MCF 10A (cell line): ENCODE results near the gene DEGS1. TPM values are rescaled to one million over a fixed set of nuclear protein-coding genes. Genes with fewer than 3 reads are reported as not detected.

Source experiments
- BruUV-seq: library from RNA; stranded (reverse); fragments of 400-500 nt; replicated peaks from 2 replicates; lab custom pipeline; 2021; lab: Mats Ljungman, UMichigan
- CTCF ChIA-PET: fragments of 300-600 bp; sonication (Branson Sonifier 250); formaldehyde crosslinking; extraction: SDS; loops from one replicate; lab custom pipeline; 2021; ENCODE audit warnings: antibody characterized with exemption, inconsistent platforms; lab: Yijun Ruan, JAX
- POLR2A ChIA-PET: fragments of 300-600, 350-650 bp; sonication (Branson Sonifier 250); formaldehyde crosslinking; extraction: SDS; loops from one replicate; lab custom pipeline; 2020; ENCODE audit warnings: antibody characterized with exemption, inconsistent platforms; lab: Yijun Ruan, JAX
- DNase-seq: peaks from one replicate; pipeline ENCODE4 v3.0.0-alpha.2; 2018; ENCODE audit not compliant: unreplicated experiment
- H3K27ac Mint-ChIP-seq: one replicate; pipeline ENCODE4 v1.8.0; 2022; ENCODE audit warnings: mild to moderate bottlenecking, low read depth, mixed read lengths; ENCODE audit not compliant: unreplicated experiment
- H3K27me3 Mint-ChIP-seq: one replicate; pipeline ENCODE4 v1.8.0; 2022; ENCODE audit warnings: mixed read lengths; ENCODE audit not compliant: insufficient read depth, unreplicated experiment
- H3K36me3 Mint-ChIP-seq: one replicate; pipeline ENCODE4 v1.8.0; 2022; ENCODE audit warnings: mild to moderate bottlenecking, moderate library complexity, mixed read lengths; ENCODE audit not compliant: insufficient read depth, unreplicated experiment
- H3K4me1 Mint-ChIP-seq: one replicate; pipeline ENCODE4 v1.8.0; 2022; ENCODE audit warnings: mixed read lengths; ENCODE audit not compliant: insufficient read depth, unreplicated experiment
- H3K4me3 Mint-ChIP-seq: one replicate; pipeline ENCODE4 v1.8.0; 2022; ENCODE audit warnings: mild to moderate bottlenecking, moderate library complexity, mixed read lengths; ENCODE audit not compliant: unreplicated experiment
- H3K9me3 Mint-ChIP-seq: one replicate; pipeline ENCODE4 v1.8.0; 2022; ENCODE audit warnings: mixed read lengths; ENCODE audit not compliant: unreplicated experiment
- intact Hi-C: fragments of 100-400 bp; cut with micrococcal nuclease; formaldehyde crosslinking; loops from 2 replicates; pipeline ENCODE4 v1.14.1; 2022
- total RNA-seq: library from RNA; stranded (reverse); gene quantifications from 2 replicates; pipeline ENCODE4 v1.2.3, GENCODE V29; 2022
- TF ChIP-seq, protein P1 (sequence below): fragments of 200-600 bp; IDR thresholded peaks from one replicate; pipeline ENCODE4 v1.8.0; 2022; ENCODE audit warnings: antibody characterized with exemption, mild to moderate bottlenecking; ENCODE audit not compliant: unreplicated experiment

Gene DEGS1
- total RNA-seq, 1 experiment from 2014 or later = 99.1 TPM

- H3K36me3 Mint-ChIP-seq = peaks cover 81% of the 10 kb centered on the region
- DNase-seq = no peak
- CTCF ChIA-PET = interaction anchor here (0.5 to 0.6 kb wide), 3 partner anchors 163 to 303 kb away, joined by 3 to 5 read pairs (median 3); no protein-coding TSS in a partner anchor
- intact Hi-C loops = no loop called here
- TF ChIP-seq, protein P1, sequence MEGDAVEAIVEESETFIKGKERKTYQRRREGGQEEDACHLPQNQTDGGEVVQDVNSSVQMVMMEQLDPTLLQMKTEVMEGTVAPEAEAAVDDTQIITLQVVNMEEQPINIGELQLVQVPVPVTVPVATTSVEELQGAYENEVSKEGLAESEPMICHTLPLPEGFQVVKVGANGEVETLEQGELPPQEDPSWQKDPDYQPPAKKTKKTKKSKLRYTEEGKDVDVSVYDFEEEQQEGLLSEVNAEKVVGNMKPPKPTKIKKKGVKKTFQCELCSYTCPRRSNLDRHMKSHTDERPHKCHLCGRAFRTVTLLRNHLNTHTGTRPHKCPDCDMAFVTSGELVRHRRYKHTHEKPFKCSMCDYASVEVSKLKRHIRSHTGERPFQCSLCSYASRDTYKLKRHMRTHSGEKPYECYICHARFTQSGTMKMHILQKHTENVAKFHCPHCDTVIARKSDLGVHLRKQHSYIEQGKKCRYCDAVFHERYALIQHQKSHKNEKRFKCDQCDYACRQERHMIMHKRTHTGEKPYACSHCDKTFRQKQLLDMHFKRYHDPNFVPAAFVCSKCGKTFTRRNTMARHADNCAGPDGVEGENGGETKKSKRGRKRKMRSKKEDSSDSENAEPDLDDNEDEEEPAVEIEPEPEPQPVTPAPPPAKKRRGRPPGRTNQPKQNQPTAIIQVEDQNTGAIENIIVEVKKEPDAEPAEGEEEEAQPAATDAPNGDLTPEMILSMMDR = no peak
- H3K27ac Mint-ChIP-seq = no peak overlapping the region
- no TSS peak for BruUV-seq
- no peaks in the 10 kb centered on the region for H3K9me3 Mint-ChIP-seq
- POLR2A ChIA-PET = interaction anchor here (1.3 kb wide), 1 partner anchor 24 kb away, joined by 3 read pairs; no protein-coding TSS in a partner anchor
- H3K27me3 Mint-ChIP-seq = no peaks in the 10 kb centered on the region
- H3K4me1 Mint-ChIP-seq = no peaks in the 10 kb centered on the region
- no peak overlapping the region for H3K4me3 Mint-ChIP-seq
Measured at GRCh38 chr1:224157316-224157715, 25.7 kb upstream of the DEGS1 start.

GRCh38 chr1:224159541-224159940, 23.5 kb upstream of the DEGS1 start:
- Mint-ChIP-seq H3K27me3 (no peaks in the 10 kb centered on the region), H3K4me3 (no peak overlapping the region), H3K9me3 (no peaks in the 10 kb centered on the region), H3K27ac (no peak overlapping the region), H3K4me1 (no peaks in the 10 kb centered on the region), H3K36me3 (peaks cover 61% of the 10 kb centered on the region)
- intact Hi-C loops = no loop called here
- POLR2A ChIA-PET = interaction anchor here (0.6 to 1.9 kb wide), 9 partner anchors 9 to 432 kb away, joined by 3 to 8 read pairs (median 3); no protein-coding TSS in a partner anchor
- TF ChIP-seq, protein P1 = no peak
- BruUV-seq = no TSS peak
- no peak for DNase-seq
- CTCF ChIA-PET = interaction anchor here (1.2 to 1.9 kb wide), 4 partner anchors 10 to 22 kb away, joined by 5 to 16 read pairs (median 8); no protein-coding TSS in a partner anchor

- TF ChIP-seq, protein P1 = no peak
- Mint-ChIP-seq H3K36me3 (peaks cover 54% of the 10 kb centered on the region), H3K4me1 (no peaks in the 10 kb centered on the region), H3K9me3 (no peaks in the 10 kb centered on the region), H3K4me3 (no peak overlapping the region), H3K27ac (no peak overlapping the region), H3K27me3 (no peaks in the 10 kb centered on the region)
- no peak for DNase-seq
- ChIA-PET POLR2A (interaction anchor here (0.6 to 1.9 kb wide), 4 partner anchors 9 to 433 kb away, joined by 3 to 8 read pairs (median 4); no protein-coding TSS in a partner anchor), CTCF (interaction anchor here (1.1 to 1.8 kb wide), 3 partner anchors 10 to 74 kb away, joined by 3 to 9 read pairs (median 6); no protein-coding TSS in a partner anchor)
- no TSS peak for BruUV-seq
- intact Hi-C loops = no loop called here
Measured at GRCh38 chr1:224160171-224160682, 22.8 kb upstream of the DEGS1 start.

DNA sequence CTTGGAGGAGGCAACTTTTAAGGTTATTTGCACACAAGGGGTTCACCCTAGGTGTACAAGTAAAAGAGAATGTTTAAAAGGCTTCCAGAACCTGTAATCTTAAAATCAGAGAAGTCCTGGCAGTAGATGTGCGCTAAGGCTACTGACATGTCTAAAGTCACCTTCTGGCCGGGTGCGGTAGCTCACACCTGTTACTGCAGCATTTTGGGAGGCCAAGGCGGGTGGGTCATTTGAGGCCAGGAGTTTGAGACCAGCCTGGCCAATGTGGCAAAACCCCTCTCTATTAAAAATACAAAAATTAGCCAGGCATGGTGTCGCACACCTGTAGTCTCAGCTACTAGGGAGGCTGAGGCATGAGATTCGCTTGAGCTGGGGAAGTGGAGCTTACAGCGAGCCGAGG, 20.3 kb upstream of the DEGS1 start:
- ChIA-PET CTCF (interaction anchor here (0.6 to 1.2 kb wide), 3 partner anchors 9 to 759 kb away, joined by 3 to 4 read pairs (median 3); no protein-coding TSS in a partner anchor), POLR2A (interaction anchor here (0.5 to 2.5 kb wide), 5 partner anchors 9 to 22 kb away, joined by 3 to 7 read pairs (median 4); partner anchors contain the start of gene DEGS1)
- Mint-ChIP-seq H3K4me3 (no peak overlapping the region), H3K36me3 (peaks cover 29% of the 10 kb centered on the region), H3K4me1 (no peaks in the 10 kb centered on the region), H3K27me3 (no peaks in the 10 kb centered on the region), H3K27ac (no peak overlapping the region), H3K9me3 (no peaks in the 10 kb centered on the region)
- TF ChIP-seq, protein P1 = no peak
- intact Hi-C loops = no loop called here
- DNase-seq = no peak
- BruUV-seq = no TSS peak
